ENCODE measurements around the gene GCN1.

Gene GCN1

DNA sequence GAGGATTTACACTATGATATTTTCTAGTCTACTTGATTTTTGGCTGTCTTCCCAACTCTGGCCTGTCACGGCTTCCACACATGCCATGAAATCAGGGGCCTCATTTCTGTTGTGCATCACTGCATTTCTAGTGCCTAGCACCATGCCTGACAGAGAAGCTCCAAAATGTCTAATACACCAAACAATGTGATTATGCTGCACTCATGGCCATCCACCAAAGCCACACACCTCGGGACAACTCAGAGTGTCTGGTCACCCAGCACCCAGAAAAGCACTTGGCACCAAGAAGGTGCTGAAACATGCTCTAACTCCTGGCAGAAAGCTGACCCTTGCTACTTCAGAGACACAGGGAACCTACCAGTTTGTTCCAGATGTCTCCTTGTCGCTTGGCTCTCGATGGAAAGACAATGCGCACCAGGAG is 11.3 kb downstream of the GCN1 start:
- peaks cover 12% of the 10 kb centered on the region for H3K36me3 ChIP-seq (ENCODE audit: control insufficient read depth, insufficient read depth, low read length)
- H3K27me3 ChIP-seq (ENCODE audit: control insufficient read depth, insufficient read depth, low read length) = no peaks in the 10 kb centered on the region
- H3K4me3 ChIP-seq (ENCODE audit: low read length) = no peak overlapping the region
- no peak overlapping the region for H3K9ac ChIP-seq (ENCODE audit: low read length)
- no peaks in the 10 kb centered on the region for H3K9me3 ChIP-seq (ENCODE audit: control insufficient read depth, low read length)
- H3K4me1 ChIP-seq (ENCODE audit: control insufficient read depth, insufficient read depth, low read length) = no peaks in the 10 kb centered on the region

DNA sequence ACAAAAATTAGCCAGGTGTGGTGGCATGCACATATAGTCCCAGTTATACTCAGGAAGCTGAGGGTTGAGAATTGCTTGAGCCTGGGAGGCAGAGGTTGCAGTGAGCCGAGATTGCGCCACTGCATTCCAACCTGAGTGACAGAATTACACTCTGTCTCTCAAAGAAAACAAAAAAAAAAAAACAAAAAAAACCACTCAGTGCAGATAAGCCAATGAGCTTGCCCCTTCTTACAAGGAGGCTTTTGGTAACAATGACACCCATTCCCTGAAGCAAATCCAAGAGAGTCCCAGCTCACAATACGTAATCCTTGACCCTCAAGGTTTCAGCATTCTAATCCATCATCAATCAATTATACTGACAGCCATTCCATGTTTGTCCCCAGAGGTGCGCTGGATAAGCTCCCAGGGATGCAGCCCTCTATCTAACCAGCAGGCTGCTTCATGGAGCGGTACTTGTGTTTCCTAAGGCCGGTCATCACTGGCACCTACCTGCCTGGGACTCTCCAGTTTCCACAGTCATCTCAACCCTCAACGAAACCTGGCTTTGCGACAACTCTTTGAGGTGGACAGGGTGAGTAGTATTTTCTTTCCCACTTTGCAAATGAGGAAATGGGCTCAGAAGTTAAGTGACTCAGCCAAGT is 12.4 kb downstream of the GCN1 start:
- Histone ChIP-seq H3K4me3 (ENCODE audit: low read length) (no peak overlapping the region), H3K36me3 (ENCODE audit: control insufficient read depth, insufficient read depth, low read length) (peaks cover 20% of the 10 kb centered on the region), H3K4me1 (ENCODE audit: control insufficient read depth, insufficient read depth, low read length) (no peaks in the 10 kb centered on the region), H3K9ac (ENCODE audit: low read length) (no peak overlapping the region), H3K9me3 (ENCODE audit: control insufficient read depth, low read length) (no peaks in the 10 kb centered on the region), H3K27me3 (ENCODE audit: control insufficient read depth, insufficient read depth, low read length) (no peaks in the 10 kb centered on the region)

DNA sequence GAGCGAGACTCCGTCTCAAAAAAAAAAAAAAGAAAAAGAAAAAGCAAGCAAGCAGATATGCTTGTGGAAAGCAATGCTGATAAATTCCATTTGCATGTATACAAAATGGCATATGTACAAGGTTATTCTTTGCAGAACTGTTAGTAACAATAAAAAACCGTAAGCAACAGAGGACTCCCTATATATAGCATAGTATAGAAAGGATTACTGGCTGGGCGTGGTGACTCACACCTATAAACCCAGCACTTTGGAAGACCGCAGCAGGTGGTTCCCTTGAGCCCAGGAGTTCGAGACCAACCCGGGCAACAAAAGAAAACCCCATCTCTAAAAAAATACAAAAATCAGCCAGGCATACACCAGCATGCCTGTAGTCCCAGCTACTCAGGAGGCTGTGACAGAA is 13.5 kb downstream of the GCN1 start:
- Histone ChIP-seq H3K4me3 (ENCODE audit: low read length) (no peak overlapping the region), H3K27me3 (ENCODE audit: control insufficient read depth, insufficient read depth, low read length) (no peaks in the 10 kb centered on the region), H3K4me1 (ENCODE audit: control insufficient read depth, insufficient read depth, low read length) (no peaks in the 10 kb centered on the region), H3K9me3 (ENCODE audit: control insufficient read depth, low read length) (no peaks in the 10 kb centered on the region), H3K9ac (ENCODE audit: low read length) (no peak overlapping the region), H3K36me3 (ENCODE audit: control insufficient read depth, insufficient read depth, low read length) (peaks cover 23% of the 10 kb centered on the region)

DNA sequence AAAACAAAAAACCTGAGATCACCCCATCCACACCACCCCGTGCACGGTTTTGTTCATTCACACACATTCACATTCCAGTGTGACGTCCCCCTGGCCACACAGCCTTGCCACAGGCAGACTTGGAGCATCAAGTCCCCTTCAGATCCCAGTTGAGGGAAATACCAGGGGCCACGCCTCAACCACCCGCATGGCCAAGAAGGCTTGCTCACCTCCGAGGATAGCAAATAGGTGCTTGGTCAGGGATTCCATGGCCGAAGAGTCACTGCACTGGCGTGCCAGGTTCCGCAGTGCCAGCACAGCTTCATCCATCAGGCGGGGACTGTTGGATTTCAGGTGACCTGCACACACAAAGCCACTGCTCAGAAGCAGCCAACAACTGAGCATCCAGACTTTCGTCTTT is 19.0 kb downstream of the GCN1 start:
- Histone ChIP-seq H3K9me3 (ENCODE audit: control insufficient read depth, low read length) (no peaks in the 10 kb centered on the region), H3K9ac (ENCODE audit: low read length) (no peak overlapping the region), H3K36me3 (ENCODE audit: control insufficient read depth, insufficient read depth, low read length) (peaks cover 31% of the 10 kb centered on the region)

DNA sequence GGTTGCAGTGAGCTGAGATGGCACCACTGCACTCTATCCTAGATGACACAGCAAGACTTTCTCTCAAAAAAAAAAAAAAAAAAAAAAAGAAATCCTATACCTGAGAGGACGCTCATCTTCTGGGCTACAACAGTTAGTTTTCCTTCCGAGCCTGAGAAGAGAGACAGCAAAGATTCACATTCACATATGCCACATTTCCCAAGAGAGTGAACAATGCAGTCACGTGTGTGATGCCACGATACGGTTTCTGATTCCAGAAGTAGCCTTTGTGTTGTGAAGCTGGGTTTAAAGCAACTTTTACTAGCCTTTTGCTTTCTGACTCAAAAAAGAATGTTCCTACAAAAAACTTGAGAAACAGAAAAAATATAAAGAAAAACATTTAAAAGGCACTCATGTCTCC is 19.5 kb downstream of the GCN1 start:
- no peaks in the 10 kb centered on the region for H3K27me3 ChIP-seq (ENCODE audit: control insufficient read depth, insufficient read depth, low read length)
- H3K4me3 ChIP-seq (ENCODE audit: low read length) = no peak overlapping the region
- H3K9ac ChIP-seq (ENCODE audit: low read length) = no peak overlapping the region
- no peaks in the 10 kb centered on the region for H3K9me3 ChIP-seq (ENCODE audit: control insufficient read depth, low read length)
- H3K4me1 ChIP-seq (ENCODE audit: control insufficient read depth, insufficient read depth, low read length) = no peaks in the 10 kb centered on the region
- H3K36me3 ChIP-seq (ENCODE audit: control insufficient read depth, insufficient read depth, low read length) = peaks cover 31% of the 10 kb centered on the region

More for the DNA sequence above, 19.0 kb downstream of the GCN1 start:
- Histone ChIP-seq H3K4me3 (ENCODE audit: low read length) (no peak overlapping the region), H3K27me3 (ENCODE audit: control insufficient read depth, insufficient read depth, low read length) (no peaks in the 10 kb centered on the region), H3K4me1 (ENCODE audit: control insufficient read depth, insufficient read depth, low read length) (no peaks in the 10 kb centered on the region)

DNA sequence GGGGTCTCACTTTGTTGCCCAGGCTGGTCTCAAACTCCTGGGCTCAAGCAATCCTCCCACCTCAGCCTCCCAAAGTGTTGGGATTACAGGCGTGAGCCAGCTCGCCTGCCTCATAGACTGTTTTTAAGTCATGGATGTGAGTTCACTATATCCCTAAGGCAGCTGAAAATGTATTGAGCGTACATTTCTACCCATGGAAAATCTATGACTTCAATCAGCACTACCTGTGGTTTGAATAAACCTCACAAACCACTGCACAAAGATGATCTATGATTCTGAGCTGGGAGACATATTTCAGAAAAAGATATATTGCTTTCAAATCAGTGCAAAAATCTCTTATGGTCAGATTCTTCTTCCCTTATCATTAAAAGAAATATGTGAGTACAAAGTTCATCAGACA is 22.5 kb downstream of the GCN1 start:
- H3K9ac ChIP-seq (ENCODE audit: low read length) = no peak overlapping the region
- H3K4me3 ChIP-seq (ENCODE audit: low read length) = no peak overlapping the region
- no peaks in the 10 kb centered on the region for H3K4me1 ChIP-seq (ENCODE audit: control insufficient read depth, insufficient read depth, low read length)
- peaks cover 15% of the 10 kb centered on the region for H3K36me3 ChIP-seq (ENCODE audit: control insufficient read depth, insufficient read depth, low read length)
- H3K9me3 ChIP-seq (ENCODE audit: control insufficient read depth, low read length) = no peaks in the 10 kb centered on the region
- H3K27me3 ChIP-seq (ENCODE audit: control insufficient read depth, insufficient read depth, low read length) = no peaks in the 10 kb centered on the region

DNA sequence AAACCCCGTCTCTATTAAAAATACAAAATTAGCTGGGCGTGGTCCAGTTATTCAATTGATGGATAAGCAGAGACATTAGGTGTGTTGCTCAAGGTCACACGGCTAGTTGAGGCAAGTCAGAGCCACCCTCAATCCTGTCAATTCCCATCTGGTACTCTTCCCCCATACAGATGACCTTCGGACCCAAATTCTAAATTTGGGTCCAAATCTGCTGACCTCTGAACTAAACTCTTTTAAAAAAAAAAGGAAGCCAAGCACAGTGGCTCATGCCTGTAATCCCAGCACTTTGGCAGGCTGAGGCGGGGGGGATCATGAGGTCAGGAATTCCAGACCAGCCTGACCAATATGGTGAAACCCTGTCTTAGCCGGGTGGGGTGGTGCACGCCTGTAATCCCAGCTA is 23.9 kb downstream of the GCN1 start:
- Histone ChIP-seq H3K27me3 (ENCODE audit: control insufficient read depth, insufficient read depth, low read length) (no peaks in the 10 kb centered on the region), H3K9ac (ENCODE audit: low read length) (no peak overlapping the region), H3K4me1 (ENCODE audit: control insufficient read depth, insufficient read depth, low read length) (no peaks in the 10 kb centered on the region), H3K36me3 (ENCODE audit: control insufficient read depth, insufficient read depth, low read length) (peaks cover 11% of the 10 kb centered on the region), H3K9me3 (ENCODE audit: control insufficient read depth, low read length) (no peaks in the 10 kb centered on the region), H3K4me3 (ENCODE audit: low read length) (no peak overlapping the region)

DNA sequence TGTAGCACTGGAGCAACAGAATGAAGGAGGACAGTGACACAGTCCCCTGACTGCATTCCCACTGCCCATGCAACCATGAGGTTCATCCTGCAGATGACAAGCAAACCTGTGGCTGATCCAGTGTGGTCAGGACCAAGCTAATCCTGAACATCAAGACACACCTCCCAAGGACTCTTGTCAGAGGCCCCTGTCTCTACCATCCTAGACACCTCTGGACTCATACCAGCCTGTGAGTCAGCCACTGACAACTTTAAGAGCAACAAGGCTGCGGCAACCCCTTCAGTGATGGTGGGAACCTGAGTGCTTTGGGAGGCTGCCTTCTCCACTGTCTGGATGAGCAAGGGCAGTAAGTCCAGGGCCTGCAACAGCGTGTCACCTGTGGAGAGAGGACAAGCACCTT is 24.6 kb downstream of the GCN1 start:
- no peaks in the 10 kb centered on the region for H3K27me3 ChIP-seq (ENCODE audit: control insufficient read depth, insufficient read depth, low read length)
- H3K4me1 ChIP-seq (ENCODE audit: control insufficient read depth, insufficient read depth, low read length) = no peaks in the 10 kb centered on the region
- H3K9ac ChIP-seq (ENCODE audit: low read length) = no peak overlapping the region
- no peaks in the 10 kb centered on the region for H3K9me3 ChIP-seq (ENCODE audit: control insufficient read depth, low read length)
- H3K36me3 ChIP-seq (ENCODE audit: control insufficient read depth, insufficient read depth, low read length) = peaks cover 11% of the 10 kb centered on the region
- no peak overlapping the region for H3K4me3 ChIP-seq (ENCODE audit: low read length)

DNA sequence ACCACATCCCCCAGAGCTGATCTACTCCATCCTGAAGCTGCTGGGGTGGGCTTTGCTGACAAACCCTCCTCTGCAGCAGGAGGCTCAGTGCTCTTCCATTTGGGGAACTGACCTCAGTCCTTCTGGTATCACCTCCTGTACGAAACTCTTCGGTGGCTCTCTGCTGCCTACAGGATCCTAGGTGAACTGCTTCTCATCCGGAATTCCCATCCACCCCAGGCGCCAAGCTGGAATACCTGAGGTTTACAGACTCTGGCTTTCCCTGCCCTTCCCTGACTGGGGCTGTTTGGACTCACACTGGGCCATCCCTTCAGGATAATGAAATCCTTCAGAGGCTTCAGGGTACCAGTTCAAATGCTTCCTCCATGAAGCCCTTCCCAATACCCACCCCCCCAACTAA is 26.2 kb downstream of the GCN1 start:
- no peak overlapping the region for H3K9ac ChIP-seq (ENCODE audit: low read length)
- H3K4me1 ChIP-seq (ENCODE audit: control insufficient read depth, insufficient read depth, low read length) = no peaks in the 10 kb centered on the region
- H3K9me3 ChIP-seq (ENCODE audit: control insufficient read depth, low read length) = no peaks in the 10 kb centered on the region
- no peaks in the 10 kb centered on the region for H3K27me3 ChIP-seq (ENCODE audit: control insufficient read depth, insufficient read depth, low read length)
- no peak overlapping the region for H3K4me3 ChIP-seq (ENCODE audit: low read length)
- H3K36me3 ChIP-seq (ENCODE audit: control insufficient read depth, insufficient read depth, low read length) = peaks cover under 1% of the 10 kb centered on the region

DNA sequence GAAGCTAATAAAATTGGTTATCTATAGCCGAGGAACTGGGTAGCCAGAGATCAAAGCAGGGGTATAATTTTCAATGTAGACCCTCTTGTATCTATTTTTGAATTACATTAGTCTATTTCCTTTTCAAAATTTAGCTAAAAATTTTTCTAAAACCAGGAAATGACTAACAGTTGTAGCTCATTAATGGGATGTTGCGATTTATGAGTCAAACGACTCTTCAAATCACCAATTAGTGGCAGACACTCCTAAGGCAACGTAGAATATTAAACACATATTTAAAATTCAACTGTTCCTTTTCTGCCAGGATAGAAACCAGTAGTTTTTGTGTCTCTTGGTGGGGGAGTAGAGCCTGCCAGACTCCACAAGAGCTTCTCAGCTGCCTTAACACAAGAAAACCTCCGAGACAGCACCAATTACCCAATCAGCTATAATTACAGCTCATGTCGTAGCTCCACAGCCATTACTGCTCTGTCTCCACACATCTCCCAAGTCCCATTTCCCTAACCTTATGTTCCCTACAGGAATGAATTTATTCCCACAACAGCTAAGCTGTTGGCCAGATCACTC is 26.9 kb downstream of the GCN1 start:
- Histone ChIP-seq H3K9ac (ENCODE audit: low read length) (no peak overlapping the region), H3K27me3 (ENCODE audit: control insufficient read depth, insufficient read depth, low read length) (no peaks in the 10 kb centered on the region), H3K4me1 (ENCODE audit: control insufficient read depth, insufficient read depth, low read length) (no peaks in the 10 kb centered on the region), H3K9me3 (ENCODE audit: control insufficient read depth, low read length) (no peaks in the 10 kb centered on the region), H3K4me3 (ENCODE audit: low read length) (no peak overlapping the region), H3K36me3 (ENCODE audit: control insufficient read depth, insufficient read depth, low read length) (no peaks in the 10 kb centered on the region)

DNA sequence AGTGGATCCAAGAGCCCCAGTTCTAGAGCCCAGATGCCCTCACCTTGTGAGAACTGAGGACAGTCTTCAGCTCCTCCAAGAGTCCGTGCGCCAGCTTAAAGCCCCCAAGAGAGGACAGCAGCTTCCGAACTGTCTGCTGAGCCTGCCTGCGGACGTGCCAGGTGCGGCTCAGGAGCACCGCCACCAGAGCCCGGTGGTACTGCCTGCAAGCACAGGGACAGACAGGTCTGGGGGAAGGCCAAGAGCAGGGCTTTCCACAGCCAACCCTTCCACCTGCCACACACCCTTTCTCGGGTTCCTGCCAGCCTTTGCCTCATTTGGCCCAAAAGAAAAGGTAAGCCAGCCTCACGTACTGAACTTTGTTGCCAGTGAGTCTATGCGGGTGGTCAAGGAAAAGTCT is 30.2 kb downstream of the GCN1 start:
- no peak overlapping the region for H3K4me3 ChIP-seq (ENCODE audit: low read length)
- peaks cover 14% of the 10 kb centered on the region for H3K36me3 ChIP-seq (ENCODE audit: control insufficient read depth, insufficient read depth, low read length)
- no peak overlapping the region for H3K9ac ChIP-seq (ENCODE audit: low read length)
- H3K27me3 ChIP-seq (ENCODE audit: control insufficient read depth, insufficient read depth, low read length) = no peaks in the 10 kb centered on the region
- no peaks in the 10 kb centered on the region for H3K4me1 ChIP-seq (ENCODE audit: control insufficient read depth, insufficient read depth, low read length)
- H3K9me3 ChIP-seq (ENCODE audit: control insufficient read depth, low read length) = no peaks in the 10 kb centered on the region

DNA sequence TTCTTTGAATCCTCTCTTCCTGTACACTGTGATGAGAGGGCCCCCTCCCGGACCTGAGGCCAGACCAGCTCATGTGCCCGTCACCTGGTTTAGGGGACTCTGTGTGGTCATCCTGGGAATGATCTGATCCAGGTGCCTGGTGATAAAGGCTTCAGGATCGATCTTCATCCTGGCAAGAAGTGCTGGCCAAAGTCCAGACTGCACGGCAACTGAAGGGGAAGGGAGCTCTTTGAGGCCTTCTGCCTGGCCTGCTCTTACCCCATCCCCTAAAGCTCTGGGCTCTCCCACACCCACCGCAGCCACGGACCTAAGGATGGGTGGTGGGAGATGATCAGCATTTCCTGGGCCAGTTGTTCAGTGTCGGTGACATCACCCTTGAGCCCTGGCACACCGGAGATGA is 31.8 kb downstream of the GCN1 start:
- H3K4me1 ChIP-seq (ENCODE audit: control insufficient read depth, insufficient read depth, low read length) = no peaks in the 10 kb centered on the region
- H3K9me3 ChIP-seq (ENCODE audit: control insufficient read depth, low read length) = no peaks in the 10 kb centered on the region
- H3K27me3 ChIP-seq (ENCODE audit: control insufficient read depth, insufficient read depth, low read length) = no peaks in the 10 kb centered on the region
- no peak overlapping the region for H3K4me3 ChIP-seq (ENCODE audit: low read length)
- H3K36me3 ChIP-seq (ENCODE audit: control insufficient read depth, insufficient read depth, low read length) = peaks cover 16% of the 10 kb centered on the region
- no peak overlapping the region for H3K9ac ChIP-seq (ENCODE audit: low read length)

DNA sequence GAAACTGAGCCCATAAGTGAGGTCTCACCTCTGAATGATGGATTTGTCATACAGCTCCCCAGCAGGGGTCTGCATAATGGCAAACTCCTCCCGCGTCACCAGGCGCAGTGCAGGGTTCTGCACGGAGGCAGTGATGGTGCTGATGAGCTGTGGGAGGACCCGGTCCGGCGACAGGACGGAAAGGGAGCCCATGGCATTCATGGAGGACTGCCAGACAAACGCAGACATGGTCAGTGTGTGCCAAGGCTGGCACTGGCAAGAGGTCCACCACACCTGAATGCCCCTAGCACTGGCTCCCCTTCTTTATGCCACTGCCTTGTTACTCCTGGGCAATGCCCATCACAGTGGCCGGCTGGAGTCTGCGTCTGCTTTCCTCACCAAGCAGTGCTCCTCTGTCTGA is 32.7 kb downstream of the GCN1 start:
- H3K4me3 ChIP-seq (ENCODE audit: low read length) = no peak overlapping the region
- no peaks in the 10 kb centered on the region for H3K4me1 ChIP-seq (ENCODE audit: control insufficient read depth, insufficient read depth, low read length)
- no peak overlapping the region for H3K9ac ChIP-seq (ENCODE audit: low read length)
- H3K36me3 ChIP-seq (ENCODE audit: control insufficient read depth, insufficient read depth, low read length) = peaks cover 16% of the 10 kb centered on the region
- H3K9me3 ChIP-seq (ENCODE audit: control insufficient read depth, low read length) = no peaks in the 10 kb centered on the region
- no peaks in the 10 kb centered on the region for H3K27me3 ChIP-seq (ENCODE audit: control insufficient read depth, insufficient read depth, low read length)
